ENCODE data around the gene AQP12A. TPM values are rescaled to one million over a fixed set of nuclear protein-coding genes. Genes with fewer than 3 reads are reported as not detected.

Gene AQP12A
- total RNA-seq (2022; extraction: Qiagen RNA extraction; ENCODE audit: low read depth): not detected in 5 replicates

GRCh38 chr2:240691631-240692420 is at the start of gene AQP12A:
Gene AQP12A (plus strand): TSS chr2:240691866. CDS start chr2:240691914, 48 bp downstream.

GRCh38 chr2:240682431-240683224 is 9.0 kb upstream of the AQP12A start, which contains the start of gene AQP12B:
Gene AQP12B (minus strand): TSS chr2:240682885. CDS start chr2:240682837, 48 bp downstream.

Other genes starting within 250 kb of the AQP12A start
- 10.5 to 13.0 TPM (median 11.3 TPM) in 5 replicates for gene ANKMY1, start 133.9 kb upstream of the AQP12A start, total RNA-seq (2022; extraction: Qiagen RNA extraction; ENCODE audit: low read depth)
- gene DUSP28, start 131.5 kb upstream of the AQP12A start, total RNA-seq (2022; extraction: Qiagen RNA extraction; ENCODE audit: low read depth): 3.8 to 10.0 TPM (median 7.6 TPM) in 5 replicates
- 33.3 to 71.1 TPM (median 60.4 TPM) in 5 replicates for gene RNPEPL1, start 123.4 kb upstream of the AQP12A start, total RNA-seq (2022; extraction: Qiagen RNA extraction; ENCODE audit: low read depth)
- 10.2 to 30.7 TPM (median 22.3 TPM) in 5 replicates for gene CAPN10, start 105.1 kb upstream of the AQP12A start, total RNA-seq (2022; extraction: Qiagen RNA extraction; ENCODE audit: low read depth)
- gene GPR35, start 66.4 kb upstream of the AQP12A start, total RNA-seq (2022; extraction: Qiagen RNA extraction; ENCODE audit: low read depth): 0.34 to 1.6 TPM (median 1.1 TPM) in 5 replicates
- not detected in 5 replicates for gene AQP12B, start 9.0 kb upstream of the AQP12A start, total RNA-seq (2022; extraction: Qiagen RNA extraction; ENCODE audit: low read depth)
- 0.57 to 0.95 TPM (median 0.69 TPM) in 5 replicates for gene KIF1A, start 128.4 kb downstream of the AQP12A start, total RNA-seq (2022; extraction: Qiagen RNA extraction; ENCODE audit: low read depth)
- not detected in 5 replicates for gene AGXT, start 177.0 kb downstream of the AQP12A start, total RNA-seq (2022; extraction: Qiagen RNA extraction; ENCODE audit: low read depth)
- 0.16 to 0.34 TPM (median 0.18 TPM) in 4 of 5 replicates, not detected in the other for gene MAB21L4, start 204.3 kb downstream of the AQP12A start, total RNA-seq (2022; extraction: Qiagen RNA extraction; ENCODE audit: low read depth)
- not detected in 5 replicates for gene CROCC2, start 214.5 kb downstream of the AQP12A start, total RNA-seq (2022; extraction: Qiagen RNA extraction; ENCODE audit: low read depth)

Measured in A549 treated with ZK216348 at 1 μM for 4 hours (cell line).